Adrenal gland (tissue), 12 donors: ENCODE results near the gene ARHGAP30. TPM values are rescaled to one million over a fixed set of nuclear protein-coding genes. Genes with fewer than 3 reads are reported as not detected.

Experiments used
- DNase-seq, 7 donors: peaks; one replicate each; pipeline ENCODE4 v3.0.0-alpha.2; 2019 to 2020
- H3K27ac ChIP-seq, 5 donors: fragments of 200-600 bp; sonication (generic) in 4 of 5; 1 replicate in 3 of 5; 2 replicates in 2 of 5; pipeline versions ENCODE4 v1.5.1 to v1.8.0; 2016 to 2020; ENCODE audit warnings: mild to moderate bottlenecking in 1 of 5
- H3K27me3 ChIP-seq: fragments of 200-600 bp; 2 replicates; pipeline ENCODE4 v1.8.0; 2021
- H3K36me3 ChIP-seq, 2 donors: fragments of 200-600 bp; replicated peaks in 1 of 2; 1 replicate in 1 of 2; 2 replicates in 1 of 2; pipeline versions ENCODE4 v1.5.1 to v1.8.0; 2018 to 2022
- H3K4me1 ChIP-seq, 2 donors: fragments of 200-600 bp; replicated peaks in 1 of 2; 1 replicate in 1 of 2; 2 replicates in 1 of 2; pipeline versions ENCODE4 v1.5.1 to v1.8.0; 2018 to 2021
- H3K4me3 ChIP-seq, 4 donors: fragments of 200-600 bp; sonication (generic) in 3 of 4; one replicate each; pipeline ENCODE4 v1.5.1; 2016 to 2018
- H3K9me3 ChIP-seq, 3 donors: fragments of 200-600 bp; sonication (generic) in 1 of 3; replicated peaks in 1 of 3; 1 replicate in 2 of 3; 2 replicates in 1 of 3; pipeline versions ENCODE4 v1.5.1 to v1.8.0; 2016 to 2021
- POLR2A ChIP-seq, 2 donors: fragments of 450-650 bp; IDR thresholded peaks; one replicate each; pipeline ENCODE4 v1.6.1; 2017; ENCODE audit warnings: antibody characterized with exemption in 2 of 2, mild to moderate bottlenecking in 2 of 2, moderate library complexity in 1 of 2
- WGBS, 4 donors: extraction: QIAGEN DNeasy Blood & Tissue Kit in 2 of 4; methylation state at CpG; one replicate each; pipeline versions ENCODE4 v1.1.5 to v1.1.7; 2013 to 2017; 5-methylcytosine and 5-hydroxymethylcytosine counted together
- intact Hi-C, 2 donors: fragments of 100-400 bp; cut with DNase I; formaldehyde crosslinking; loops; one replicate each; pipeline versions ENCODE4 v1.14.1 to v1.15.0; 2022 to 2023
- polyA plus RNA-seq, 3 donors: library from polyadenylated mRNA; stranded (reverse); fragments of 200-250 nt in 2 of 3; fragments of 350-450 nt in 1 of 3; fragmentation: Illumina TruSeq in 1 of 3; extraction: RNeasy Lipid Tissue Mini Kit (QIAGEN cat#74804) in 1 of 3; gene quantifications; one replicate each; pipeline ENCODE4 v1.2.3, GENCODE V29; 2013 to 2014
- total RNA-seq, 9 donors: library from RNA; depleted of rRNA in 4 of 9; stranded (reverse); fragments of >200 nt in 4 of 9; fragments of 120-200 nt in 1 of 9; fragmentation: NEBNext Ultra II Directional in 1 of 9; extraction: Animal tissue kit (Norgen Biotek cat#: 25700) in 1 of 9; gene quantifications; one replicate each; pipeline versions ENCODE4 v1.1.0 to v1.2.4, GENCODE V29; 2013 to 2023
- TF ChIP-seq, protein P1 (sequence below), 6 experiments: fragments of 450-650 bp in 4 of 6; fragments of 200-600 bp in 2 of 6; sonication (generic) in 1 of 6; IDR thresholded peaks; 1 replicate in 5 of 6; 2 replicates in 1 of 6; pipeline versions ENCODE4 v1.5.1 to v1.8.0; 2016 to 2021; ENCODE audit warnings: antibody characterized with exemption in 6 of 6, mild to moderate bottlenecking in 2 of 6, moderate library complexity in 1 of 6
- donor health status: healthy with polysubstance abuse.
- donor health status: Bipolar disorder and iron deficiency.
- donor health status: DM: yes; HTN: yes; CAD: no.
- donor health status: DM: no; HTN: no; CAD: no.
- donor health status: DM: no; HTN: no; CAD: no.
- donor health status: DM: yes; HTN: yes; CAD: no.

ARHGAP30 gene
- total and polyA plus RNA-seq, 12 donors = 0.89 to 17.5 (median 9.9) TPM

DNA sequence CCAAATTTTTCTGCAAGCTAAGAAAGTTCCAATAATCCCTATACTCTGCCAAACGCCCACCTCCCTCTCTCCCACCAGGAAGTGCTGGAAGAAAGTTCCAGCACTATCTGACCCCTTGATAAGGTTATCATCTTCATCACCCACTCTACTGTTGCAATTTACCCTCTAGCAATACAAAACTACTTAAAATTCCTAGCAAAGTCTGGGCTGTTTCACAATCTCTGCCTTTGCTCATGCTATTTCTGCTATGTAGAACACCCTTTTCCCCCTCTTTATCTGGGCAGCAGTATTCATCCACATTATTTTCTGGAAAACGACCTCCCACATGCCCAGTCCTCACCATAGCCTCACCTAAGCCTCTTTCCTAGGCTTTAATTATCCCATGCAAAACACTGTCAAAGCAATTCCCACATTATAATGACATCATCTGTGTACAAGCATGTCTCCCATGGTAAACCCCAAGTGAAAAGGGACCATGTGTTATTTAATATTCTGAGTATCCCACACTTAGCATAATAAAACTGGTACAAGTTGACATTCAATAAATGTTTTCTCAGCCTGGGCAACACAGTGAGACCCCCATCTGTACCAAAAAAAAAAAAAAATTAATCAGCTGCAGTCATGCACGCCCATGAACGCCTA is 60.7 kb downstream of the ARHGAP30 start:
- H3K4me1 ChIP-seq = peaks cover 8 to 12% of the 10 kb centered on the region in 2 donors
- no peak overlapping the region for H3K27ac ChIP-seq
- peak in 1 of 7 donors; percentile 3 for DNase-seq
- 70 to 85% (median 76%) methylated on average over 4 of the region's 4 CpGs for WGBS, 4 donors
- no peaks in the 10 kb centered on the region for H3K27me3 ChIP-seq
- intact Hi-C loops = loop anchor here in 1 of 2 donors (5.0 kb wide), 1 partner anchor 83 kb away; no protein-coding TSS in a partner anchor
- TF ChIP-seq, protein P1, sequence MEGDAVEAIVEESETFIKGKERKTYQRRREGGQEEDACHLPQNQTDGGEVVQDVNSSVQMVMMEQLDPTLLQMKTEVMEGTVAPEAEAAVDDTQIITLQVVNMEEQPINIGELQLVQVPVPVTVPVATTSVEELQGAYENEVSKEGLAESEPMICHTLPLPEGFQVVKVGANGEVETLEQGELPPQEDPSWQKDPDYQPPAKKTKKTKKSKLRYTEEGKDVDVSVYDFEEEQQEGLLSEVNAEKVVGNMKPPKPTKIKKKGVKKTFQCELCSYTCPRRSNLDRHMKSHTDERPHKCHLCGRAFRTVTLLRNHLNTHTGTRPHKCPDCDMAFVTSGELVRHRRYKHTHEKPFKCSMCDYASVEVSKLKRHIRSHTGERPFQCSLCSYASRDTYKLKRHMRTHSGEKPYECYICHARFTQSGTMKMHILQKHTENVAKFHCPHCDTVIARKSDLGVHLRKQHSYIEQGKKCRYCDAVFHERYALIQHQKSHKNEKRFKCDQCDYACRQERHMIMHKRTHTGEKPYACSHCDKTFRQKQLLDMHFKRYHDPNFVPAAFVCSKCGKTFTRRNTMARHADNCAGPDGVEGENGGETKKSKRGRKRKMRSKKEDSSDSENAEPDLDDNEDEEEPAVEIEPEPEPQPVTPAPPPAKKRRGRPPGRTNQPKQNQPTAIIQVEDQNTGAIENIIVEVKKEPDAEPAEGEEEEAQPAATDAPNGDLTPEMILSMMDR (IDR thresholded peaks at IDR 0.05) = no peak
- TF ChIP-seq POLR2A (IDR thresholded peaks at IDR 0.05) = no peak
- H3K4me3 ChIP-seq = no peak overlapping the region
- H3K9me3 ChIP-seq = no peaks in the 10 kb centered on the region
- H3K36me3 ChIP-seq = no peaks in the 10 kb centered on the region

DNA sequence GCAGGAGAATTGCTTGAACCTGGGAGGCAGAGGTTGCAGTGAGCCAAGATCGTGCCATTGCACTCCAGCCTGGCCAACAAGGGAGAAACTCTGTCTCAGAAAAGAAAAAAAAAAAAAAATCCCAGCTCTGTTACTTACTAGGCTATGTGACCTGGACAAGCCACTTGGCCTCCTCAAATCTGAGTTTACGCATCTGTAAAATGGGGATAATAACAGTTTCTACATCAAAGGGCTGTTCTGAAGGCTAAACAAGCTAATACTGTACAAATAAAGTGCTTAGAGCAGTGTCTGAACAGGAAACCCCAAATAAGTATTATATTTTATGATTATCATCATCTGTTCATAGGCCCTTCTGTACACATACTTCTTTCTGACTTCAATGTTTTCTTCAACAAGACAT is 62.3 kb downstream of the ARHGAP30 start:
- Histone ChIP-seq H3K27ac (no peak overlapping the region), H3K36me3 (no peaks in the 10 kb centered on the region), H3K4me3 (no peak overlapping the region), H3K27me3 (no peaks in the 10 kb centered on the region), H3K4me1 (no peaks in the 10 kb centered on the region), H3K9me3 (no peaks in the 10 kb centered on the region)
- WGBS, 4 donors = 89 to 99% (median 95%) methylated on average over 2 of the region's 2 CpGs
- intact Hi-C loops = loop anchor here in 1 of 2 donors (5.0 kb wide), 1 partner anchor 85 kb away; no protein-coding TSS in a partner anchor
- TF ChIP-seq POLR2A (IDR thresholded peaks at IDR 0.05) = no peak
- TF ChIP-seq, protein P1 (IDR thresholded peaks at IDR 0.05) = no peak
- no peak for DNase-seq

DNA sequence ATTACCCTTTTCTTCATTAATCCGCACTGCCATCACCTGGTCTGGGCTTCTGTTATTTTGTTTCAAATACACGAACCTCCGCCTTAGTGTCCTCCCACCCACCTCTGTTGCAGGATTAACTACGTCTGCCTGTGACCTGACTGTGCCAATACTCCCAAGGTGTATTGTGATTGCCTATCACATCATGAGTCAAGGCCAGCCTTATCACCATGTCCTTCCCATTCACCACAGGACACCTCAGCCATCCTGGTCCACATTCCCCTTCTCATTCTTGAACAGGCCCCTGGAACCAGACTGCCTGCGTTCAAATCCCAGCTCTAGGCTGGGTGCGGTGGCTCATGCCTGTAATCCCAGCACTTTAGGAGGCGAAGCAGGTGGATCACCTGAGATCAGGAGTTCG is 63.1 kb downstream of the ARHGAP30 start:
- DNase-seq = no peak
- TF ChIP-seq POLR2A (IDR thresholded peaks at IDR 0.05) = no peak
- TF ChIP-seq, protein P1 (IDR thresholded peaks at IDR 0.05) = no peak
- 86 to 91% (median 89%) methylated on average over 8 of the region's 8 CpGs for WGBS, 4 donors

DNA sequence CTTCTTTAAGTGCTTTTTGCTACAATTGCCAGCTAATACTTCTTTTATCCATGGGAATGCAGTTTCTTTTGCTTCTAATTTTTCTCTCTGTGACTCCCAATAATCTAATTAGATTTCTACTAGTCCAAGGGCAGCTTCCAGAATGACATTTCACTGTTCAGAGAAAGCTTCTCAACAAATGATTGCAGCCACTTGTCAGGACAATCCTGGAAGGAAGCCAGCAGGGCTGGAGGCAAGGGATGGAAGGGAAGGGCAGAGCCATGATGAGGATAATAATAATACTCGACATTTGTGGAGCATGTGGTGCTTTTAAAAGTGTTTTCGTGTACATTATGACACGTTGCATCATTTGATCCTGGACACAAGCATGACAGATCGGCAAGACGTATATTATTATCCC is 68.2 kb downstream of the ARHGAP30 start:
- Histone ChIP-seq H3K27ac (no peak overlapping the region), H3K4me3 (no peak overlapping the region), H3K4me1 (peaks cover 8 to 12% of the 10 kb centered on the region in 2 donors), H3K36me3 (peaks cover 0 to 26% of the 10 kb centered on the region in 2 donors), H3K9me3 (no peaks in the 10 kb centered on the region), H3K27me3 (no peaks in the 10 kb centered on the region)
- intact Hi-C loops = loop anchor here in 1 of 2 donors (5.0 kb wide), 1 partner anchor 51 kb away; no protein-coding TSS in a partner anchor
- WGBS, 4 donors = 62 to 75% (median 70%) methylated on average over 5 of the region's 5 CpGs
- no peak for TF ChIP-seq POLR2A (IDR thresholded peaks at IDR 0.05)
- TF ChIP-seq, protein P1 (IDR thresholded peaks at IDR 0.05) = no peak
- DNase-seq = peak in 3 of 7 donors; percentile 33 to 56 (median 55)

More for the DNA sequence above, 63.1 kb downstream of the ARHGAP30 start:
- Histone ChIP-seq H3K4me1 (peaks cover 2 to 3% of the 10 kb centered on the region in 2 donors), H3K36me3 (no peaks in the 10 kb centered on the region), H3K9me3 (no peaks in the 10 kb centered on the region), H3K4me3 (no peak overlapping the region), H3K27ac (no peak overlapping the region), H3K27me3 (no peaks in the 10 kb centered on the region)
- intact Hi-C loops = loop anchor here in 1 of 2 donors (5.0 kb wide), 1 partner anchor 86 kb away; no protein-coding TSS in a partner anchor
